Spleen (tissue), 13 donors: ENCODE results near the gene REXO1. TPM values are rescaled to one million over a fixed set of nuclear protein-coding genes. Genes with fewer than 3 reads are reported as not detected.

Experiments
- DNase-seq: peaks from one replicate; pipeline ENCODE4 v3.0.0-alpha.2; 2020
- H3K27ac ChIP-seq, 8 donors: fragments of 200-600 bp; sonication (generic) in 7 of 8; 1 replicate in 4 of 8; 2 replicates in 4 of 8; pipeline versions ENCODE4 v1.5.0 to v1.8.0; 2016 to 2021; ENCODE audit warnings: inconsistent platforms in 4 of 8, mild to moderate bottlenecking in 4 of 8, moderate library complexity in 1 of 8
- H3K27me3 ChIP-seq, 7 donors: fragments of 200-600 bp; sonication (generic) in 6 of 7; replicated peaks in 1 of 7; 1 replicate in 4 of 7; 2 replicates in 3 of 7; pipeline versions ENCODE4 v1.5.0 to v1.8.0; 2016 to 2021; ENCODE audit warnings: inconsistent platforms in 3 of 7, mild to moderate bottlenecking in 1 of 7
- H3K36me3 ChIP-seq, 6 donors: fragments of 200-600 bp; sonication (generic) in 5 of 6; 1 replicate in 4 of 6; 2 replicates in 2 of 6; pipeline versions ENCODE4 v1.5.0 to v1.8.0; 2016 to 2021; ENCODE audit warnings: inconsistent platforms in 2 of 6
- H3K4me1 ChIP-seq, 6 donors: fragments of 200-600 bp; sonication (generic) in 5 of 6; 1 replicate in 3 of 6; 2 replicates in 3 of 6; pipeline versions ENCODE4 v1.5.0 to v1.8.0; 2016 to 2021; ENCODE audit warnings: inconsistent platforms in 3 of 6
- H3K4me3 ChIP-seq, 8 donors: fragments of 200-600 bp; sonication (generic) in 7 of 8; 1 replicate in 4 of 8; 2 replicates in 4 of 8; pipeline versions ENCODE4 v1.5.0 to v1.8.0; 2016 to 2021; ENCODE audit warnings: inconsistent platforms in 4 of 8, mild to moderate bottlenecking in 4 of 8, moderate library complexity in 2 of 8
- H3K9me3 ChIP-seq, 8 donors: fragments of 200-600 bp; sonication (generic) in 7 of 8; 1 replicate in 4 of 8; 2 replicates in 4 of 8; pipeline versions ENCODE4 v1.5.0 to v1.8.0; 2016 to 2021; ENCODE audit warnings: inconsistent platforms in 4 of 8
- POLR2A ChIP-seq, 3 donors: fragments of 450-650 bp; IDR thresholded peaks; one replicate each; pipeline ENCODE4 v1.5.1; 2017; ENCODE audit warnings: antibody characterized with exemption in 3 of 3, mild to moderate bottlenecking in 1 of 3
- POLR2AphosphoS5 ChIP-seq, 3 donors: sonication (generic); formaldehyde crosslinking; IDR thresholded peaks; one replicate each; pipeline ENCODE4 v1.5.1; 2017; ENCODE audit warnings: antibody characterized with exemption in 3 of 3
- whole genome bisulfite sequencing, 5 donors: extraction: QIAGEN DNeasy Blood & Tissue Kit in 3 of 5; methylation state at CpG; one replicate each; pipeline versions ENCODE4 v1.1.5 to v1.1.7; 2013 to 2018; 5-methylcytosine and 5-hydroxymethylcytosine counted together
- intact Hi-C: fragments of 100-400 bp; cut with DNase I; formaldehyde crosslinking; loops from one replicate; pipeline ENCODE4 v1.15.0; 2023; ENCODE audit warnings: low total_unique reads
- long read RNA-seq, 2 donors: transcript quantifications; one replicate each; lab custom pipeline, GENCODE V29; 2026
- polyA plus RNA-seq, 3 donors: library from polyadenylated mRNA; stranded (reverse); fragments of 200-250 nt; gene quantifications; one replicate each; pipeline ENCODE4 v1.2.1, GENCODE V29; 2013
- total RNA-seq, 7 donors: library from RNA; depleted of rRNA in 3 of 7; stranded (reverse); fragments of >200 nt in 3 of 7; fragmentation: NEBNext Ultra II Directional in 4 of 7; extraction: Animal tissue kit (Norgen Biotek cat#: 25700) in 4 of 7; gene quantifications; one replicate each; pipeline versions ENCODE4 v1.1.0 to v1.2.1, GENCODE V29; 2016 to 2021
- TF ChIP-seq, protein P1 (sequence below), 11 experiments: fragments of 200-600 bp in 7 of 11; fragments of 450-650 bp in 4 of 11; sonication (generic) in 4 of 11; IDR thresholded peaks in 8 of 11; conservative IDR thresholded peaks in 3 of 11; 1 replicate in 7 of 11; 2 replicates in 4 of 11; pipeline versions ENCODE4 v1.4.0 to v1.8.0; 2016 to 2021; ENCODE audit warnings: antibody characterized with exemption in 11 of 11, inconsistent platforms in 4 of 11, mild to moderate bottlenecking in 1 of 11
- donor health status: healthy with polysubstance abuse.
- donor health status: DM: no; HTN: no; CAD: no; lungs with moderate emphysema.
- donor health status: DM: no; HTN: no; CAD: no.
- donor health status: Bipolar disorder and iron deficiency.
- donor health status: healthy.
- donor health status: DM: no; HTN: no; CAD: no.
- donor health status: DM: yes; HTN: yes; CAD: no.

REXO1 gene, protein sequence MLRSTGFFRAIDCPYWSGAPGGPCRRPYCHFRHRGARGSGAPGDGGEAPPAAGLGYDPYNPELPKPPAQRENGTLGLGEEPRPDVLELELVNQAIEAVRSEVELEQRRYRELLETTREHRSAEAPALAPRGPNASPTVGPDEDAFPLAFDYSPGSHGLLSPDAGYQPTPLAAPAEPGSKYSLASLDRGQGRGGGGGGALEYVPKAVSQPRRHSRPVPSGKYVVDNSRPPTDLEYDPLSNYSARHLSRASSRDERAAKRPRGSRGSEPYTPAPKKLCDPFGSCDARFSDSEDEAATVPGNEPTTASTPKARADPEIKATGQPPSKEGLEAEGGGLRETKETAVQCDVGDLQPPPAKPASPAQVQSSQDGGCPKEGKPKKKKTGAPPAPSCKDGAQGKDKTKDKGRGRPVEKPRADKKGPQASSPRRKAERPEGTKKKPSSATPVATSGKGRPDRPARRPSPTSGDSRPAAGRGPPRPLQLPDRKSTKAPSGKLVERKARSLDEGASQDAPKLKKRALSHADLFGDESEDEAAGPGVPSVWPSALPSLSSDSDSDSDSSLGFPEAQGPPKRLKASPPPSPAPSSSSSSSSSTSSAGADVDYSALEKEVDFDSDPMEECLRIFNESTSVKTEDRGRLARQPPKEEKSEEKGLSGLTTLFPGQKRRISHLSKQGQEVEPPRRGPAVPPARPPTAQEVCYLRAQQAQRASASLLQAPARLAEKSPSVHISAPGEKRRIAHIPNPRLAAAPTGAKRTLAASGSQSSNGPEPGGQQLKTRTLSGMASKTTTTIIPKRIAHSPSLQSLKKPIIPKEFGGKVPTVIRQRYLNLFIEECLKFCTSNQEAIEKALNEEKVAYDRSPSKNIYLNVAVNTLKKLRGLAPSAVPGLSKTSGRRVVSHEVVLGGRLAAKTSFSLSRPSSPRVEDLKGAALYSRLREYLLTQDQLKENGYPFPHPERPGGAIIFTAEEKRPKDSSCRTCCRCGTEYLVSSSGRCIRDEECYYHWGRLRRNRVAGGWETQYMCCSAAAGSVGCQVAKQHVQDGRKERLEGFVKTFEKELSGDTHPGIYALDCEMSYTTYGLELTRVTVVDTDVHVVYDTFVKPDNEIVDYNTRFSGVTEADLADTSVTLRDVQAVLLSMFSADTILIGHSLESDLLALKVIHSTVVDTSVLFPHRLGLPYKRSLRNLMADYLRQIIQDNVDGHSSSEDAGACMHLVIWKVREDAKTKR
- total RNA-seq (10 to 100 TPM; 35.7 to 88.1 (median 59.2) TPM), polyA plus RNA-seq (10 to 100 TPM; 13.4 to 52.3 (median 27.4) TPM)
- long read RNA-seq, donor 1: 0 reads
- long read RNA-seq, donor 2, full-length matches to known transcripts: 1 of 1 reads
- long read RNA-seq, donor 2, partial matches to known transcripts: 0 of 1 reads
- long read RNA-seq, donor 2, other reads (novel, unspliced or antisense): 0 of 1 reads

DNA sequence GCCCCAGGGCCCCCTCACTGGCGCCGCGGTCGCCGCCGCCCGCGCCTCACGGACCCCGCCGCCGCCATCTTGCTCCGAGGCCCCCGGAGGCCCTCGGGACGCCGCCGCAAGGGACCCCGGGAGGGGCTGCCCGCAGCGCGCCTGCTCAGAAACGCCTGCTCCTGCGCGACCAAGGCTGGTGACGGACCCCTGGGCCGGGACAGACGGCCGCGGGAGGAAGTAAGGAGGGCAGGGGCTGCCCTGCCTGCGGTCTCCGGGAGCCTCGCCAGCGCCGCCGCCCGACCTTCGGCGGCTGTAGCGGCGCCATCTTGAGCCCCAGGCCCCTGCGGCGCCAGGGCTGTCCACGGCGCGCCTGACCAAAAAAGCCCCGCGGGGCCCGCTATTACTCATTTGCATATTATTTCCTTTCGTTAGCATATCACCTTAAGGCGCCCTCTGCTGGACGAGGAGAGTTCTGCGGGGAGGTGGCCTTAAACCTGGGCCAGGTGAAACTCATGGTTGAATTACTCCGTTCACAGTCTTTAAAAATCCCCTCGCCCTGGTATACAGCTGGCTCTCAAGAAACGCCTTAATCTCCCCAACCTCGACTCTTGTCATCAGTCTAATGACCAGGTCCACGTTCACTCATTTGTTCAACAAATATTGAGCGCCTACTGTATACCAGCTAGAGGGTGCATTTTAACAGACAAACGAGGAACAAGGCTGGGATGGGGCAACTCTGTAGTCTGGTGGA, at the start of gene REXO1:
REXO1 (minus strand) TSS at position 85 of the 733 bp plus-strand sequence. CDS start 125 bp downstream, outside the sequence.
- H3K4me1 ChIP-seq: peaks cover 57 to 92% (median 75%) of the 10 kb centered on the region in 6 donors
- TF ChIP-seq POLR2A (IDR thresholded peaks at IDR 0.05) (peak in 1 of 3 donors; percentile 80), POLR2AphosphoS5 (IDR thresholded peaks at IDR 0.05) (peak; percentile 72 to 88 (median 79))
- TF ChIP-seq, protein P1, sequence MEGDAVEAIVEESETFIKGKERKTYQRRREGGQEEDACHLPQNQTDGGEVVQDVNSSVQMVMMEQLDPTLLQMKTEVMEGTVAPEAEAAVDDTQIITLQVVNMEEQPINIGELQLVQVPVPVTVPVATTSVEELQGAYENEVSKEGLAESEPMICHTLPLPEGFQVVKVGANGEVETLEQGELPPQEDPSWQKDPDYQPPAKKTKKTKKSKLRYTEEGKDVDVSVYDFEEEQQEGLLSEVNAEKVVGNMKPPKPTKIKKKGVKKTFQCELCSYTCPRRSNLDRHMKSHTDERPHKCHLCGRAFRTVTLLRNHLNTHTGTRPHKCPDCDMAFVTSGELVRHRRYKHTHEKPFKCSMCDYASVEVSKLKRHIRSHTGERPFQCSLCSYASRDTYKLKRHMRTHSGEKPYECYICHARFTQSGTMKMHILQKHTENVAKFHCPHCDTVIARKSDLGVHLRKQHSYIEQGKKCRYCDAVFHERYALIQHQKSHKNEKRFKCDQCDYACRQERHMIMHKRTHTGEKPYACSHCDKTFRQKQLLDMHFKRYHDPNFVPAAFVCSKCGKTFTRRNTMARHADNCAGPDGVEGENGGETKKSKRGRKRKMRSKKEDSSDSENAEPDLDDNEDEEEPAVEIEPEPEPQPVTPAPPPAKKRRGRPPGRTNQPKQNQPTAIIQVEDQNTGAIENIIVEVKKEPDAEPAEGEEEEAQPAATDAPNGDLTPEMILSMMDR (IDR thresholded peaks at IDR 0.05 in 8 of 11, conservative IDR thresholded peaks at IDR 0.05 in 3 of 11): peak; percentile 90 to 98 (median 96)
- peaks cover 0 to 33% (median 5%) of the 10 kb centered on the region in 6 donors for H3K36me3 ChIP-seq
- intact Hi-C loops: no loop called here
- no peaks in the 10 kb centered on the region for H3K9me3 ChIP-seq
- WGBS, 5 donors: 2 to 5% (median 3%) methylated on average over 29 to 60 of the region's 60 CpGs
- peak within 1 kb of the TSS; percentile 99 to 100 (median 99) for H3K27ac ChIP-seq
- H3K27me3 ChIP-seq: no peaks in the 10 kb centered on the region
- peak within 1 kb of the TSS; percentile 95 to 100 (median 99) for H3K4me3 ChIP-seq
- DNase-seq: peak; percentile 97

DNA sequence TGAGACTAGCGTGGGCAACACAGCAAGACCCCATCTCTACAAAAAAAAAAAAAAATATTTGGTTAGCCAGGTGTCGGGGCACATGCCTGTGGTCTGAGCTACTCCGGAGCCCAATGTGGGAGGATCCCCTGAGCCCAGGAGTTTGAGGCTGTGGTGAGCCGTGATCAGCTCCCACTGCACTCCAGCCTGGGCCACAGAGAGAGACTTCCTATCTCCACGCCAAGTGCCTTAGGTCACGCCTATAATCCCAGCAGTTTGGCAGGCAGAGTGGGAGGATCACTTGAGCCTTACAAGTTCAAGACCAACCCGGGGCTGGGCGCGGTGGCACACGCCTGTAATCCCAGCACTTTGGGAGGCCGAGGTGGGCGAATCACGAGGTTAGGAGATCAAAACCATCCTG, 48.2 kb upstream of the REXO1 start:
- intact Hi-C loops: no loop called here

DNA sequence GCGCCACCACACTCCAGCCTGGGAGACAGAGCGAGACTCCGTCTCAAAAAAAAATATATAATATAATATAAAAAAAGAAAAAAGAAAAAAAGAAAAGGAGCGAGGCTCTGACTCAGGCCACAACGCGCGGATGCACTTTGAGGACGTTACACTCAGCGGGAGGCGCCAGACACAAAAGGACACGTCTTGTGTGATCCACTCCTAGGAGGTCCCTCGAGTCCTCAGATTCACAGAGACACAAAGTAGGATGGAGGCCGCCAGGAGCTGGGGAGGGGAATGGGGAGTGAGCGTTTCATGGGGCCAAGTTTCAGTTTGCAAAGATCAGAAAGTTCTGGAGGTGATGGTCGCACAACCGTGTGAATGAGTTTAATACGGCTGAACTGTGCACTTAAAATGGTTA, 45.5 kb upstream of the REXO1 start:
- TF ChIP-seq POLR2A (IDR thresholded peaks at IDR 0.05) (no peak), POLR2AphosphoS5 (IDR thresholded peaks at IDR 0.05) (no peak)
- TF ChIP-seq, protein P1 (IDR thresholded peaks at IDR 0.05 in 8 of 11, conservative IDR thresholded peaks at IDR 0.05 in 3 of 11): no peak
- H3K36me3 ChIP-seq: no peaks in the 10 kb centered on the region
- WGBS, 5 donors: 86 to 92% (median 88%) methylated on average over 17 of the region's 17 CpGs
- H3K4me1 ChIP-seq: peaks cover 30 to 60% (median 41%) of the 10 kb centered on the region in 6 donors
- no peaks in the 10 kb centered on the region for H3K9me3 ChIP-seq
- no peaks in the 10 kb centered on the region for H3K27me3 ChIP-seq
- no peak overlapping the region for H3K27ac ChIP-seq
- intact Hi-C loops: no loop called here
- H3K4me3 ChIP-seq: no peak overlapping the region
- no peak for DNase-seq

More for the DNA sequence above, 48.2 kb upstream of the REXO1 start:
- DNase-seq: no peak
- Histone ChIP-seq H3K27me3 (no peaks in the 10 kb centered on the region), H3K27ac (peak overlapping the region in 7 of 8 donors; percentile 67 to 91 (median 87)), H3K4me1 (peaks cover 30 to 80% (median 42%) of the 10 kb centered on the region in 6 donors), H3K9me3 (no peaks in the 10 kb centered on the region), H3K36me3 (no peaks in the 10 kb centered on the region), H3K4me3 (peak overlapping the region in 1 of 8 donors; percentile 62)
- WGBS, 5 donors: 63 to 72% (median 67%) methylated on average over 13 of the region's 13 CpGs
- TF ChIP-seq, protein P1 (IDR thresholded peaks at IDR 0.05 in 8 of 11, conservative IDR thresholded peaks at IDR 0.05 in 3 of 11): no peak
- no peak for TF ChIP-seq POLR2A (IDR thresholded peaks at IDR 0.05)
- no peak for TF ChIP-seq POLR2AphosphoS5 (IDR thresholded peaks at IDR 0.05)
